ENCODE results near the gene TSKU.
"Not testable (repeated sequence)": the region's sequence is repeated elsewhere in the genome, so short reads cannot be mapped to it uniquely, and the experiment has no call there.

The TSKU gene

DNA sequence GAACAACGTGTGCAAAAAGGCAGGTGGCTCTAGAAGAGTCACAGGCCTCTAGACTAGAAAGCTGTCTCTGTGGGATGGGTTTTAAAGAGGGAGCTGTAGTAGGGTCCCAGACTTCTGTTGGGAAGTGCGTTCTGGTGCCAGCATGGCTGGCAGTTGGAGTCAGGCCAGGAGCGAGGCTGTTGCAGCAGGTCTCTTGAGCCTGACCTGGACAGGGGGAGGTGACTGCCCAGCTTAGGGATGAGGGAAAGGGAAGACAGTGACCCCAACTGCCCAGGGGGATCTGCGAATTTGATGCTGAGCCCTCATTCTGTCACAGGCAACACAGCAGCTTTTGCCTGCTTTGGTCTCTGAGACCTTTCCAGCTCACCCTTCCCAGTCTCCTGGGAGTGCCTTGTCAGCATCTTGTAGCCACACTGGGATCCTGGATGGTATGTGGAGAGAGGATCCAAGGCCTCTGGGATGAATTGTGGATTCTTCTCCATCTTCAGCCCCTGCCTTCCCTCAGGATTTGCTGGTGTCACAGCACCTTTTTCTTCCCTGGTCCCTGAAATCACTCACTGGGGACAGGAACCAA, 3.4 kb downstream of the TSKU start:
- TF ChIP-seq ZFX (IDR thresholded peaks at IDR 0.05) (no peak), CTCF (conservative IDR thresholded peaks at IDR 0.05) (no peak)
- H3K27ac ChIP-seq, result peak overlapping the region; percentile 82

GRCh38 chr11:76787271-76787670, 4.1 kb downstream of the TSKU start:
- H3K27ac ChIP-seq, result peak overlapping the region; percentile 82
- TF ChIP-seq ZFX (IDR thresholded peaks at IDR 0.05) (no peak), CTCF (conservative IDR thresholded peaks at IDR 0.05) (no peak)

GRCh38 chr11:76787911-76788596, 4.9 kb downstream of the TSKU start:
- peak overlapping the region; percentile 82 for H3K27ac ChIP-seq
- TF ChIP-seq CTCF (conservative IDR thresholded peaks at IDR 0.05), result no peak

- peak overlapping the region; percentile 82 for H3K27ac ChIP-seq
- TF ChIP-seq CTCF (conservative IDR thresholded peaks at IDR 0.05) (no peak), ZFX (IDR thresholded peaks at IDR 0.05) (no peak)
These were observed 5.7 kb downstream of the TSKU start for GRCh38 chr11:76788661-76789442.

DNA sequence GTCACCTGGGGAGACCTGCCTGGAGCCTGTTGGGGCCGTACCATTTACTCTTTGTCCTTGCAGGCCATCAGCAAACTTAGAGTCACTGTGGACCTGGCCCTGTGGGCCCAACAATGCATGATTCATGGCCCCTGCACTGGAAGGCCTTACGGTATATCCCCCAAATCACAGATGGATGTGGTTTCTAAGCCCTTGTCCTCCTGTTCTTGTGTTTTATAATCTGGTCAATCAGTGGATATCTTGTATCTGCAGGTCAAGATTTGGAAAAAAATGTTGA, 6.2 kb downstream of the TSKU start:
- peak overlapping the region; percentile 82 for H3K27ac ChIP-seq
- no peak for TF ChIP-seq ZFX (IDR thresholded peaks at IDR 0.05)
- TF ChIP-seq CTCF (conservative IDR thresholded peaks at IDR 0.05), result no peak

- H3K27ac ChIP-seq, result peak overlapping the region; percentile 82
- TF ChIP-seq CTCF (conservative IDR thresholded peaks at IDR 0.05), result no peak
- no peak for TF ChIP-seq ZFX (IDR thresholded peaks at IDR 0.05)
These were observed 7.1 kb downstream of the TSKU start for GRCh38 chr11:76790251-76790650.

- H3K27ac ChIP-seq, result not testable (repeated sequence)
These were observed 8.0 kb downstream of the TSKU start for GRCh38 chr11:76791002-76791770.
